Fibroblast of peridontal ligament (primary cell): ENCODE data around the gene FGF2.

Experiments used
- DNase-seq: peaks from one replicate; pipeline ENCODE4 v3.0.0-alpha.2; 2010; ENCODE audit errors: extremely low read depth

Gene FGF2

GRCh38 chr4:122890147-122890795 lies 63.6 kb downstream of the FGF2 start:
- DNase-seq, result no peak

DNA sequence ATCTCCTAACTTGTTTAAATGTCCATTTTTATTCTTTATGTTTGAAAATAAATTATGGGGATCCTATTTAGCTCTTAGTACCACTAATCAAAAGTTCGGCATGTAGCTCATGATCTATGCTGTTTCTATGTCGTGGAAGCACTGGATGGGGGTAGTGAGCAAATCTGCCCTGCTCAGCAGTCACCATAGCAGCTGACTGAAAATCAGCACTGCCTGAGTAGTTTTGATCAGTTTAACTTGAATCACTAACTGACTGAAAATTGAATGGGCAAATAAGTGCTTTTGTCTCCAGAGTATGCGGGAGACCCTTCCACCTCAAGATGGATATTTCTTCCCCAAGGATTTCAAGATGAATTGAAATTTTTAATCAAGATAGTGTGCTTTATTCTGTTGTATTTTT lies 68.2 kb downstream of the FGF2 start:
- no peak for DNase-seq

- DNase-seq, result peak; percentile 46
Observed at GRCh38 chr4:122895336-122895995, 68.8 kb downstream of the FGF2 start.

DNA sequence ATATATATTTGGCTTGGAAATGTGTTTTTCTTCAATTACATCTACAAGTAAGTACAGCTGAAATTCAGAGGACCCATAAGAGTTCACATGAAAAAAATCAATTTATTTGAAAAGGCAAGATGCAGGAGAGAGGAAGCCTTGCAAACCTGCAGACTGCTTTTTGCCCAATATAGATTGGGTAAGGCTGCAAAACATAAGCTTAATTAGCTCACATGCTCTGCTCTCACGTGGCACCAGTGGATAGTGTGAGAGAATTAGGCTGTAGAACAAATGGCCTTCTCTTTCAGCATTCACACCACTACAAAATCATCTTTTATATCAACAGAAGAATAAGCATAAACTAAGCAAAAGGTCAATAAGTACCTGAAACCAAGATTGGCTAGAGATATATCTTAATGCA lies 69.6 kb downstream of the FGF2 start:
- DNase-seq, result no peak

- DNase-seq, result peak; percentile 91
Observed at GRCh38 chr4:122898370-122899150, 71.9 kb downstream of the FGF2 start.

DNA sequence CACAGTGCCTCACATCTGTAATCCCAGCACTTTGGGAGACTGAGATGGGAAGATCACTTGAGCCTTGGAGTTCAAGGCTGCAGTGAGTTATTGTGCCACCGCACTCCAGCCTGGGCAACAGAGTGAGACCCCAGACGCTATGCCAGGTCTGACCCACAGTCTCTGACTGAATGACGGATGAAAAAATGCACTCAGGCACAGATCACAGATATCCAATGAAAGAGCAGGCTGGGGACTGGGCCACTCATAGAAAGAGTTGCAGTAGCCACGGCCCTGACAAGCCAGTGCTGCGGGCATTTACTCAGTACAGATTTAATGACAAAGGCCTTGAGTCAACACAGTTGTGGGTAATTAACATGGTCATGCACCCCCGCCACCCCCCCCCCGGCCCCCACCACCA lies 73.1 kb downstream of the FGF2 start:
- DNase-seq, result no peak

DNA sequence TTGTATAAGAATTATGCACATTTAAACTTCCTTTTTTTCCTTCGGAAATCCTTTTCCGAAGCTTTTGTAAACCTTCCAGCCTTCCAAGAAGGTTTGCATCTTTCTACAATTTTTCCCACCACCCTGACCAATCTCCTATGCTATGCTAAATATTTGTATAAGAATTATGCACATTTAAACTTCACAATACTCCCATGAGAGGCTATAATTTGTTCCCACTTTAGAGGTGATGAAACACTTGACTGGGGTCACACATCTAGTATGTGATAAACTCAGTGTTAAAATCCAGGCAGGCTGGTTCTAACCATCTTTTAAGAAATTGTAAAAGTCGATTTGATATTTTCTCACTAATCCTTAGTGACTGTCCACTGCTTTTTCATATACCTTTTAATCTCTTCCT lies 73.7 kb downstream of the FGF2 start:
- DNase-seq, result peak; percentile 48

DNA sequence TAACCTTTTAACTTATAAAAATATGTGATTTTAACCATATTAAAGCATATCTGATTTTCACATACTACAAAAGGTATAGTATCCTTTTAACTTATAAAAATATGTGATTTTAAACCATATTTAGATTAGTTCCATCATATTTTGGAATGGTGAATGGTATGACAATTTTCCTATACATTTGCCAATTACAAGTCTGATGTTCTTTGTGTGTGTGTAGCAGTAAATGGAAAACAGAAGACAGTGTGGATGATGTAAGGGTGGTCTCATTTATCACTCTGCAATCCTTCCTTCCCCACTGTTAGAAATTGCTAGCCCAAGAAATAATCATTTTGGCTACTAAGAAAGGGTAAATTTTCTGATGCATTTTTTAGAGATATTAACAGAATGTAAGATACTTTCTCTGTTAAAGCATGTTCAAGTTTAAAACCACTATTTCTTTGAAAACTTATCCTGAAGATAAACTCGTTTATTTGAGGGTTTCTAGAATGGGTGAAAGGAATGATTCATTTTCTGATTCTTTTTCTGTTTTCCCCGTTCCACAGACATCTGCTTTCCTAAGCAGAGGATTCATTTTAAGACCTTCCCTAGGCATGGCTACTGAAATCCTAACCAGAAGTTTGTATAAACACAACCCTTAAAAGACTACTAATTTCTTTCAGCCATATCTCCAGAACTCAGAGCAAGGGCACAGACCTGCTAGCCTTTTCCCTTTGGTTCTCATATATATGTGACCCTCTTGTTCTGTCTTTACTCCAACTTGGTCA lies 74.8 kb downstream of the FGF2 start:
- peak; percentile 77 for DNase-seq

DNA sequence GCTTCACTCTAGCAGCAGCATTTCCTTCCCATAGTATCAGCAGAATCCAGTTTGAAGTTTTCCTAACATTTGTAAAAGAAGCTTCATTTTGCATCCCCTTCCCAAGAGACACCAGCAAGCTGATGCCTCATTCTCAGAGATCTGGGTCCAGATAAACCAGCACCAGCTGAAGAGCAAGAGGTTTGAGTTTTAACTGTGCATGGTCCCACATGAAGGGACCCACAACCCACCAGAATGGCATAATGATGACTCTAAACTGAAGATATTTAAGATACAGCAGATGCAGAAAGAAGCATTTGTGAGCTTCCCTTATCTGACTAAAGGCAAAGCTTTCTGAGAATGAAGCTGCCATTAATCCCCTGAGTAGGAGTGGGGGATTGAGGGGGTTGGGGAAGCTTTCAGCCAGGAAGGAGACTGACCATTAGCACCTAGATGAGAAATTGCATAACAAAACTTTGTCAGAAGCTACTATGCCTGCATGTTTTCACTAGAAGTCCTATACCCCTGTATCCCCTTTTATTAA lies 77.2 kb downstream of the FGF2 start:
- no peak for DNase-seq

GRCh38 chr4:122906859-122907305 lies 80.3 kb downstream of the FGF2 start:
- DNase-seq, result no peak

GRCh38 chr4:122908223-122908622 lies 81.6 kb downstream of the FGF2 start:
- DNase-seq, result no peak

DNA sequence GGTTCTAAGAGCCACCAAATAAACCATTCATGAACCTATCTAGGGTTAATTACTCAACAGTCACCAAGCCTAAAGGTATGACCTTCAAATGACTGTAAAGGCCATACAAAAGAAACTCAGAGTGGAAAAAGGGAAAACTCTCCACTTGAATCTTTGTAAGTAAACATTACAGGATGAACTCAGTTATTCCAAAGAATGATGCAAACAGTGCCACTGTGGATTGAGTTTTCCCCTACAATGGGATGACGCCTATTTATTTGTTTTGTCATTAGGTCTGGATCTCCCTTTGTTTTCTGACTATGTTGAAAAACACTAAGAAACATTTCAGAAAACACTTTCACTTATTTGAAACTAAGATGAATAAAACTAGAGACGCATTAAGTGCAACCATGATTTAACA lies 83.1 kb downstream of the FGF2 start:
- DNase-seq, result no peak

DNA sequence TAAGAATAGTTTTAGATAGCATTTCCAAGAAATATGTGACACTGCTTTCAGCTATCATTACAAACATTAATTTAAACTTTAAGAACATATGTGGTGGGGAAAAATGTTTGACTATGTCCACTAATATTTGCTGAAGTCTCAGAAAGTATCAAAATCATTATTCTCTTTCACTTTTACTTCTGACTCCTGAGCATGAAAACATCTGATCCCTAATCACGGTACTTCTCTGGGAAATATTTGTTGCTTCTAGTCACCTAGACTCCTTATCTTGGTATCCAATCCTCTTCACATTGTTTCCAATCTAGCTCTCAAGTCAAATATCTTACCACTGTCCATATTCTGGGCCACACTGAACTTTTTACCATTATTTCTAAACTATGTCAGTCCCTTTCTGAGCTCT lies 85.0 kb downstream of the FGF2 start:
- DNase-seq, result no peak

- DNase-seq, result no peak
Observed at GRCh38 chr4:122912810-122913575, 86.4 kb downstream of the FGF2 start.

GRCh38 chr4:122914292-122914904 lies 87.8 kb downstream of the FGF2 start:
- DNase-seq, result peak; percentile 51

DNA sequence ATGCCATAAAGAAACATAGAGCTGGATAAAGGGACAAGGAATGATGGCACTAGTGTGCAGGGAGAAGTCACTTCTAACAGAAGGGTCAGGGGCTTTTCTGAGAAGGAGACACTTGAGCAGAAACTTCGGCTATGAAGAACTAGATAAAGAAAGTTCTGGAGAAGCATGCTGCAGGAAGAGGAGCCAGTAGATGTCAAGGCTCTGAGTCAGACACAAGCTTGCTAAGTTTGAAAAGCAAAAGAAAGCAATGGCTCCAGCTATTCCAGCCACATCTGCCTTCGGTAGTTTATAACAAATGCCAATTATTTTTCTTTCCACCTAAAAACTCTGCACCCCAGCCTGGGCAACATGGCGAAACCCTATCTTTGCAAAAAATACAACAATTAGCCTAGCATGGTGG lies 88.3 kb downstream of the FGF2 start:
- DNase-seq, result peak; percentile 71

GRCh38 chr4:122917731-122918130 lies 91.1 kb downstream of the FGF2 start:
- peak; percentile 48 for DNase-seq

- DNase-seq, result no peak
Observed at GRCh38 chr4:122920473-122920872, 93.8 kb downstream of the FGF2 start.

GRCh38 chr4:122921300-122921699 lies 94.7 kb downstream of the FGF2 start:
- DNase-seq, result no peak

- DNase-seq, result peak; percentile 60
Observed at GRCh38 chr4:122921971-122922876, 95.6 kb downstream of the FGF2 start, which contains the start of gene NUDT6. NUDT6 (minus strand) TSS chr4:122922597; CDS start chr4:122922572, 25 bp downstream.
